ENCODE measurements around the gene COL4A1.

DNA sequence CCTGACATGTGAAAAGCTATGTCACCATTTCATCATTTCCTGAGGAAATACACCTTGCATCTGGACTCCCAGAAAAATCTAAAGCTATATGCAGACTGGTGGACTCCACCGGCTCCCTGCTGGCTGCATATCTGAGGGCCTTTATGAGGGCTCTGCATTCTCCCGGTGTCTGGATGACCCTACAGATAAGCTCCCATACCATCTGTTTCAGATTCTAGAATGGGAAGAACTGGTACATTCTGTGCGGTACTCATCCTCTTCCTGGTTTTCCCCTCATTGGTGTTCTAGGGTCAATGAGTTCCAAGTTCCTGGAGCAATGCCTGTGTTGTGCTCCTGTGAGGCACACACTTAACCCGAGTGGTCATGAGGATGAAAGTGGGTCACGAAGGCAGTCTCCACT lies 60.4 kb downstream of the COL4A1 start:
- TF ChIP-seq EZH2 (IDR thresholded peaks at IDR 0.05), result no peak
- TF ChIP-seq, protein P1, sequence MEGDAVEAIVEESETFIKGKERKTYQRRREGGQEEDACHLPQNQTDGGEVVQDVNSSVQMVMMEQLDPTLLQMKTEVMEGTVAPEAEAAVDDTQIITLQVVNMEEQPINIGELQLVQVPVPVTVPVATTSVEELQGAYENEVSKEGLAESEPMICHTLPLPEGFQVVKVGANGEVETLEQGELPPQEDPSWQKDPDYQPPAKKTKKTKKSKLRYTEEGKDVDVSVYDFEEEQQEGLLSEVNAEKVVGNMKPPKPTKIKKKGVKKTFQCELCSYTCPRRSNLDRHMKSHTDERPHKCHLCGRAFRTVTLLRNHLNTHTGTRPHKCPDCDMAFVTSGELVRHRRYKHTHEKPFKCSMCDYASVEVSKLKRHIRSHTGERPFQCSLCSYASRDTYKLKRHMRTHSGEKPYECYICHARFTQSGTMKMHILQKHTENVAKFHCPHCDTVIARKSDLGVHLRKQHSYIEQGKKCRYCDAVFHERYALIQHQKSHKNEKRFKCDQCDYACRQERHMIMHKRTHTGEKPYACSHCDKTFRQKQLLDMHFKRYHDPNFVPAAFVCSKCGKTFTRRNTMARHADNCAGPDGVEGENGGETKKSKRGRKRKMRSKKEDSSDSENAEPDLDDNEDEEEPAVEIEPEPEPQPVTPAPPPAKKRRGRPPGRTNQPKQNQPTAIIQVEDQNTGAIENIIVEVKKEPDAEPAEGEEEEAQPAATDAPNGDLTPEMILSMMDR (IDR thresholded peaks at IDR 0.05), result no peak

Data from neural progenitor cell (in vitro differentiated cells).